HEK293 (cell line): ENCODE data around the gene GDF7.

Source experiments
- CTCF ChIP-seq: fragments of 450-650 bp; formaldehyde crosslinking; IDR thresholded peaks from 2 replicates; pipeline ENCODE4 v1.5.1; 2016; ENCODE audit warnings: missing biosample characterization, missing genetic modification characterization
- ELK4 ChIP-seq: IDR thresholded peaks from 2 replicates; pipeline ENCODE4 v1.6.1; 2011; ENCODE audit warnings: mild to moderate bottlenecking, low read depth, low read length, borderline replicate concordance
- PRDM1 ChIP-seq: fragments of 450-650 bp; formaldehyde crosslinking; IDR thresholded peaks from 2 replicates; pipeline ENCODE4; 2016; ENCODE audit warnings: missing biosample characterization, missing genetic modification characterization
- REST ChIP-seq: fragments of 450-650 bp; formaldehyde crosslinking; IDR thresholded peaks from 2 replicates; pipeline ENCODE4 v1.5.1; 2016; ENCODE audit warnings: missing biosample characterization, missing genetic modification characterization
- SETDB1 ChIP-seq: IDR thresholded peaks from one replicate; pipeline ENCODE4 v1.6.1; 2017; ENCODE audit warnings: mild to moderate bottlenecking, low read length, moderate library complexity, mixed read lengths; ENCODE audit not compliant: insufficient read length
- TRIM28 ChIP-seq: IDR thresholded peaks from 2 replicates; pipeline ENCODE4 v1.6.1; 2011; ENCODE audit warnings: low read length, control low read depth, borderline replicate concordance
- ZBTB8A ChIP-seq: fragments of 450-650 bp; formaldehyde crosslinking; IDR thresholded peaks from 2 replicates; pipeline ENCODE4 v1.5.1; 2016; ENCODE audit warnings: missing biosample characterization, missing genetic modification characterization
- ZFP37 ChIP-seq: fragments of 450-650 bp; formaldehyde crosslinking; IDR thresholded peaks from 2 replicates; pipeline ENCODE4 v1.5.1; 2016; ENCODE audit warnings: missing biosample characterization, missing genetic modification characterization
- ZNF510 ChIP-seq: fragments of 450-650 bp; formaldehyde crosslinking; IDR thresholded peaks from 2 replicates; pipeline ENCODE4 v1.5.1; 2018; ENCODE audit warnings: mild to moderate bottlenecking, missing genetic modification characterization, missing biosample characterization; ENCODE audit not compliant: insufficient replicate concordance
- ZNF639 ChIP-seq: fragments of 450-650 bp; formaldehyde crosslinking; IDR thresholded peaks from 2 replicates; pipeline ENCODE4 v1.5.1; 2016; ENCODE audit warnings: missing biosample characterization, missing genetic modification characterization

- TF ChIP-seq CTCF (tag by site-specific recombination) = no peak
- TF ChIP-seq ELK4 = no peak
- no peak for TF ChIP-seq ZNF639 (tag by site-specific recombination)
- no peak for TF ChIP-seq TRIM28
- no peak for TF ChIP-seq SETDB1
- no peak for TF ChIP-seq ZNF510 (tag by site-specific recombination)
- no peak for TF ChIP-seq REST (tag by site-specific recombination)
- no peak for TF ChIP-seq PRDM1 (tag by site-specific recombination)
- no peak for TF ChIP-seq ZBTB8A
- no peak for TF ChIP-seq ZFP37
These were observed 46.1 kb upstream of the GDF7 start for GRCh38 chr2:20620696-20621365.
